Stimulated activated naive CD4-positive, alpha-beta T cell (primary cell): Measurements from ENCODE around the gene THAP8.

Experiments used
- DNase-seq, 6 experiments: peaks; one replicate each; lab custom pipeline; 2025; lab: John Stamatoyannopoulos, UW

THAP8 gene

GRCh38 chr19:35995048-35995993 lies 58.8 kb downstream of the THAP8 start, which contains the start of gene SDHAF1:
Gene SDHAF1 (plus strand): TSS chr19:35995188. CDS start chr19:35995275, 87 bp downstream.
- DNase-seq, result peak; percentile 80 to 90 (median 86)

GRCh38 chr19:35993923-35994598 lies 60.0 kb downstream of the THAP8 start:
- DNase-seq, result peak in 2 of 6 experiments; percentile 1 to 19

GRCh38 chr19:35992907-35993765 lies 60.9 kb downstream of the THAP8 start:
- DNase-seq, result no peak

- DNase-seq, result no peak
Measured at GRCh38 chr19:35991731-35992450, 62.2 kb downstream of the THAP8 start.

- DNase-seq, result no peak
Measured at GRCh38 chr19:35990771-35991730, 63.0 kb downstream of the THAP8 start.

GRCh38 chr19:35990156-35990555 lies 63.9 kb downstream of the THAP8 start:
- no peak for DNase-seq

GRCh38 chr19:35988824-35989223 lies 65.3 kb downstream of the THAP8 start:
- DNase-seq, result no peak

- no peak for DNase-seq
Measured at GRCh38 chr19:35987571-35987896, 66.6 kb downstream of the THAP8 start.

GRCh38 chr19:35986664-35987570 lies 67.2 kb downstream of the THAP8 start:
- DNase-seq, result peak in 1 of 6 experiments; percentile 6

- no peak for DNase-seq
Measured at GRCh38 chr19:35986111-35986510, 68.0 kb downstream of the THAP8 start.
